ENCODE measurements around the gene SUGCT.

The SUGCT gene

GRCh38 chr7:40498924-40499510 lies 364.2 kb downstream of the SUGCT start:
- TF ChIP-seq TAF1 (IDR thresholded peaks at IDR 0.05; ENCODE audit: borderline replicate concordance, insufficient read depth, low read length) (no peak), POLR2AphosphoS5 (IDR thresholded peaks at IDR 0.05; ENCODE audit: low read depth, low read length) (no peak), REST (IDR thresholded peaks at IDR 0.05; ENCODE audit: insufficient read depth in 1 of 2, low read depth in 2 of 2, low read length in 2 of 2) (no peak), FOXP2 (optimal IDR thresholded peaks at IDR 0.05; ENCODE audit: borderline replicate concordance, extremely low read depth, extremely low read length, insufficient read depth) (no peak), SIN3A (IDR thresholded peaks at IDR 0.05; ENCODE audit: borderline replicate concordance, insufficient read depth, low read length) (no peak)

- TF ChIP-seq FOXP2 (optimal IDR thresholded peaks at IDR 0.05; ENCODE audit: borderline replicate concordance, extremely low read depth, extremely low read length, insufficient read depth) (no peak), POLR2AphosphoS5 (IDR thresholded peaks at IDR 0.05; ENCODE audit: low read depth, low read length) (no peak), SIN3A (IDR thresholded peaks at IDR 0.05; ENCODE audit: borderline replicate concordance, insufficient read depth, low read length) (no peak), REST (IDR thresholded peaks at IDR 0.05; ENCODE audit: insufficient read depth in 1 of 2, low read depth in 2 of 2, low read length in 2 of 2) (no peak), TAF1 (IDR thresholded peaks at IDR 0.05; ENCODE audit: borderline replicate concordance, insufficient read depth, low read length) (no peak)
Observed at GRCh38 chr7:40499718-40500117, 364.9 kb downstream of the SUGCT start.

GRCh38 chr7:40500219-40500618 lies 365.4 kb downstream of the SUGCT start:
- TF ChIP-seq SIN3A (IDR thresholded peaks at IDR 0.05; ENCODE audit: borderline replicate concordance, insufficient read depth, low read length) (no peak), TAF1 (IDR thresholded peaks at IDR 0.05; ENCODE audit: borderline replicate concordance, insufficient read depth, low read length) (no peak), POLR2AphosphoS5 (IDR thresholded peaks at IDR 0.05; ENCODE audit: low read depth, low read length) (no peak)

GRCh38 chr7:40502359-40502758 lies 367.6 kb downstream of the SUGCT start:
- TF ChIP-seq SIN3A (IDR thresholded peaks at IDR 0.05; ENCODE audit: borderline replicate concordance, insufficient read depth, low read length) (no peak), POLR2AphosphoS5 (IDR thresholded peaks at IDR 0.05; ENCODE audit: low read depth, low read length) (no peak), REST (IDR thresholded peaks at IDR 0.05; ENCODE audit: insufficient read depth in 1 of 2, low read depth in 2 of 2, low read length in 2 of 2) (no peak), TAF1 (IDR thresholded peaks at IDR 0.05; ENCODE audit: borderline replicate concordance, insufficient read depth, low read length) (no peak), FOXP2 (optimal IDR thresholded peaks at IDR 0.05; ENCODE audit: borderline replicate concordance, extremely low read depth, extremely low read length, insufficient read depth) (no peak)

- TF ChIP-seq REST (IDR thresholded peaks at IDR 0.05; ENCODE audit: insufficient read depth in 1 of 2, low read depth in 2 of 2, low read length in 2 of 2) (no peak), TAF1 (IDR thresholded peaks at IDR 0.05; ENCODE audit: borderline replicate concordance, insufficient read depth, low read length) (no peak), SIN3A (IDR thresholded peaks at IDR 0.05; ENCODE audit: borderline replicate concordance, insufficient read depth, low read length) (no peak)
Observed at GRCh38 chr7:40506158-40506557, 371.4 kb downstream of the SUGCT start.
